Urothelium cell line (cell line): ENCODE results near the gene ARID3A.
"Not testable (repeated sequence)": the region's sequence is repeated elsewhere in the genome, so short reads cannot be mapped to it uniquely, and the experiment has no call there.

ENCODE experiments used
- DNase-seq: peaks from one replicate; pipeline ENCODE4 v3.0.0; 2011; ENCODE audit warnings: low spot score, mixed read lengths
- FAIRE-seq: peaks from 2 replicates; lab custom pipeline; 2011; peaks lifted over from hg19 to GRCh38; lab: Jason Lieb, UNC

ARID3A gene, protein sequence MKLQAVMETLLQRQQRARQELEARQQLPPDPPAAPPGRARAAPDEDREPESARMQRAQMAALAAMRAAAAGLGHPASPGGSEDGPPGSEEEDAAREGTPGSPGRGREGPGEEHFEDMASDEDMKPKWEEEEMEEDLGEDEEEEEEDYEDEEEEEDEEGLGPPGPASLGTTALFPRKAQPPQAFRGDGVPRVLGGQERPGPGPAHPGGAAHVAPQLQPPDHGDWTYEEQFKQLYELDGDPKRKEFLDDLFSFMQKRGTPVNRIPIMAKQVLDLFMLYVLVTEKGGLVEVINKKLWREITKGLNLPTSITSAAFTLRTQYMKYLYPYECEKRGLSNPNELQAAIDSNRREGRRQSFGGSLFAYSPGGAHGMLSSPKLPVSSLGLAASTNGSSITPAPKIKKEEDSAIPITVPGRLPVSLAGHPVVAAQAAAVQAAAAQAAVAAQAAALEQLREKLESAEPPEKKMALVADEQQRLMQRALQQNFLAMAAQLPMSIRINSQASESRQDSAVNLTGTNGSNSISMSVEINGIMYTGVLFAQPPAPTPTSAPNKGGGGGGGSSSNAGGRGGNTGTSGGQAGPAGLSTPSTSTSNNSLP

GRCh38 chr19:925526-926322 lies at the start of gene ARID3A:
Gene ARID3A, plus strand, starts transcription at chr19:926035. Its CDS starts 3,494 bp downstream, at chr19:929529.
- DNase-seq (peak; percentile 78), FAIRE-seq (no peak)

DNA sequence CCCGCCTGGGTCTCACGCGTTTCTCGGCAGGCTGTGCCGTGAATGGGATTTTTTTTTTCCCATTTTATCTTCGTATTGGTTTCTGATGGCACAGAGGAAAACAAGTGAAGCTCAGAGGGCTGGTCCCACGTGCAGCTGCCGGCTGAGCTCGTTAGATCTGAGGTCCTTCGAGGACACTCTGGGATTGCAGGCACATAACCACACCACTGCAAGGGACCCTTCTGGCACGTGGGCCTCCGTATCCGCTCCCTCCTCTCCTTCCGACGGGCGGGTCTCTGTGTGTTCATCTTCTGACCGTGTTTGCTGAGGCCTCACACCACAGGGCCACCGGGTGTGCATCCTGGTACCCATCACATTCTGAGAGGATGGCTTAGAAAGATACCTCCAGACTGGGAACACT lies 49.7 kb upstream of the ARID3A start:
- DNase-seq (no peak), FAIRE-seq (no peak)

GRCh38 chr19:876780-877314 lies 49.0 kb upstream of the ARID3A start:
- no peak for FAIRE-seq
- no peak for DNase-seq

GRCh38 chr19:877992-878660 lies 47.7 kb upstream of the ARID3A start:
- not testable (repeated sequence) for DNase-seq
- FAIRE-seq, result peak; percentile 93

DNA sequence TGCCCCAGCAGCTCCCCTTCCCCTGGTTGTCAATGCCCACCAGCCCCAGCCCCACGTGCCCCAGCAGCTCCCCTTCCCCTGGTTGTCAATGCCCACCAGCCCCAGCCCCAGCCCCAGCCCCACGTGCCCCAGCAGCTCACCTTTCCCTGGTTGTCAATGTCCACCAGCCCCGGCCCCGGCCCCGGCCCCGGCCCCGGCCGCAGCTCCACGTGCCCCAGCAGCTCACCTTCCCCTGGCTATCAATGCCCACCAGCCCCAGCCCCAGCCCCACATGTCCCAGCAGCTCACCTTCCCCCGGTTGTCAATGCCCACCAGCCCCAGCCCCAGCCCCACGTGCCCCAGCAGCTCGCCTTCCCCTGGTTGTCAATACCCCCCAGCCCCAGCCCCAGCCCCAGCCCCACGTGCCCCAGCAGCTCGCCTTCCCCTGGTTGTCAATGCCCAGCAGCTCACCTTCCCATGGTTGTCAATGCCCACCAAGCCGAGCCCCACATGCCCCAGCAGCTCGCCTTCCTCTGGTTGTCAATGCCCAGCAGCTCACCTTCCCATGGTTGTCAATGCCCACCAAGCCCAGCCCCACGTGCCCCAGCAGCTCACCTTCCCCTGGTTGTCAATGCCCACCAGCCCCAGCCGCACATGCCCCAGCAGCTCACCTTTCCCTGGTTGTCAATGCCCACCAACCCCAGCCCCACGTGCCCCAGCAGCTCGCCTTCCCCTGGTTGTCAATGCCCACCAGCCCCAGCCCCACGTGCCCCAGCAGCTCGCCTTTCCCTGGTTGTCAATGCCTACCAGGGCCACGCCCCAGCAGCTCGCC lies 46.9 kb upstream of the ARID3A start:
- peak; percentile 97 for FAIRE-seq
- DNase-seq, result not testable (repeated sequence)

- FAIRE-seq (no peak), DNase-seq (no peak)
Measured at GRCh38 chr19:879711-880438, 46.0 kb upstream of the ARID3A start.

GRCh38 chr19:881385-882071 lies 44.3 kb upstream of the ARID3A start:
- no peak for DNase-seq
- no peak for FAIRE-seq

- no peak for DNase-seq
- FAIRE-seq, result no peak
Measured at GRCh38 chr19:882871-883497, 42.9 kb upstream of the ARID3A start.

DNA sequence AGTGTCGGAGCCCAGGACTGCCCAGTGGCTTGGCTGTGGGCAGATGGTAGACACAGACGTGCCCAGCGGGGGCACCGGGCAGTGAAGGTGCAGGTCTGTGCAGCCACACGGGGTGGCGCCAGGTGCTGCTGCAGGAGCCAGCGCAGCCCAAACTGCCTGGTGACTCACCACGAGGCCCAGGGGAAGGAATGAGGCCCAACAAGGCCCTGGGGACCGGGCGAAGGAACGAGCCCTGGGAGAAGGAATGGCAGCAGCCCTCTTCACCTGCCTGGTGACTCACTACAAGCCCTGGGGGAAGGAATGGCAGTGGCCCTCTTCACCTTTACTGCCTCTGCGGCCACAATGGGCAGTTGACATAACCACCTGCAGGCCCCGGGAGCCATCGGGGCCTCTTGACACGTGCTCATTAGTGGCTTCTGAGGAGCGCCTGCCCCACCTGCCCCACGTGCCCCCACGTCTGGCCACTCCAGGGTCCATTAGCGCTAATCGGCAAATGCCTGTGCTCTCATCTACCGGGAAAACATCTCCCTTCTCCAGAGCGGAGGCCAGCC lies 42.1 kb upstream of the ARID3A start:
- FAIRE-seq, result no peak
- DNase-seq, result peak; percentile 79

DNA sequence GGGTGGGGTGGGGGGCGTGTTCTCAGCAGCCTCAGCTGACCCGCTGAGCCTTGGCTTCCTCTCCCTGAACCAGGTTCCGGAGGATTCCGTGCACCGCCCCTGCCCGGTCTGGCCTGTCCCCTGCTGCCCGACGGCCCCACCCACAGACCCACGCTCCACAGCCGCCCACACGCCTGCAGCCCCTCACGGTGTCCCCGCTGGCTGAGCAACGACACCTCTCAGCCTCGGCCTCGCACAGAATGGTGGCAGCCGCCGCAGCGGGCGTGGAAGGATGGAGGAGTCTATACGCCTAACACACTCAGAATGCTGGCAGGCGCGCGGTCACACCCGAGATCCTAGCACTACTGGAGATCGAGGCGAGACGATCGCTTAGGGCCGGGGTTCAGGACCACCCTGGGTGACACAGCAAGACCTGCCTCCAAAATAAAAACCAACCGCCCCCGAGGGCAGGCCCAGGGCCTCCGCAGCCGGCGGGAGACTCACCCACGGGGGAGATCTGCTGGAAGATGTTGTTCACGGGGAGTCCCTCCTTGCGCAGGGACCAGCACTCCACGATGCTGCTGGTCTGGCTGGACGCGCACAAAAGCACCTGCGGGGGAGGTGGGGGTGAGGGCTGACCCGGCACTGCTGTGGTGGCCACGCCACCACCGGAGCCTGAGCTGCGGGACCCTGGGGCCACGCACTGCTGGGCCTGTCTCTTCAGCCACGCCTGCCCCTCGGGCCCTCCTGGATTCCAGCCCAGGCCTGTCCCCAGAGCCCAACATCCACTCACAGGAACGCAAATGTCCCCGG lies 41.2 kb upstream of the ARID3A start:
- no peak for DNase-seq
- no peak for FAIRE-seq

- DNase-seq (no peak), FAIRE-seq (no peak)
Measured at GRCh38 chr19:885536-886224, 40.2 kb upstream of the ARID3A start.

DNA sequence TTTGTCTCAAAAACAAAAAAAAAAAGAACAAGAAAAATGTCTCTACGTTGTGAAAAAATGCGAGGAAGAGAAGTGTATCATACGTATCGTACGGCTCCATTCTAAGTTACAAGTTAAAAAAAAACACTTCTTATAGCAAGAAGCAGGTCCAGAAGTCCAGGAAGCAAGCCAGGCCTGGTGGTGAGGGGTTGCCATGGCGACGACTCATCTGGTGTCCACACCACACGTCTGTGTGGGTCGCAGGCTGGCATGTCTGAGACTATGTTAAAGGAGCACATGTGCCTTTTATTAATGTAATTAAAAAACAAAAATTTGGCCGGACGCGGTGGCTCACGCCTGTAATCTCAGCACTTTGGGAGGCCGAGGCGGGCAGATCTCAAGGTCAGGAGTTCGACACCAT lies 38.8 kb upstream of the ARID3A start:
- FAIRE-seq (no peak), DNase-seq (no peak)

- no peak for DNase-seq
- FAIRE-seq, result no peak
Measured at GRCh38 chr19:887599-887998, 38.2 kb upstream of the ARID3A start.

- FAIRE-seq, result no peak
- no peak for DNase-seq
Measured at GRCh38 chr19:888581-889385, 37.1 kb upstream of the ARID3A start.

DNA sequence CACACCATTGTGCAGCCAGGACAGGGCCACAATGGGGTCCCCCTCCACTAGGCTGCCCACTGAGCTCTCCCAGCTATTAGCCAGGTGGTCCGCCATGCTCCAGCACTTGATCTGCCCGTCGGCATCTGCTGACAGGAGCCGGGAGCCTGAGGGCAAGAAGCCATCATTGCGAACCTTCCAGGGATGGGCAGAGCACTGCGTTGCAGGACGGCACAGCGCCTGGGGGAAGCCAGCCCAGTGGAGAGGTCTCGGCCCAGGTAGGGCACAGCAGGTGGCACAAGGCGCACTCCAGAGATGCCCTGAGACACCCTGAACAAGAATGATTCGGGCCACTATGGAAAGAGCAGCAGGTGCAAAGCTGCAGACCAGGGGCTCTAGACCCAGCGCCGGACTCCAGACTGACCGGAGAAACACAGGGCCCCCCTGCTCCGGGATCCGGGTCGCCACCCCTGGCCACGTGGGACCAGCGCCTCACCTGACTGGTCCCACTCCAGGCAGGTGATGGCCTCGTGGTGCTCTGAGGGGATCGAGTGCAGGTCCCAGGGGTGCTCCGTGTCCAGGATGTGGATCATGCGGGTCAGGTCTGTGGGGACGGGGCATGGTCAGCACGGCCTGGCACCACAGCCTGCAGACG lies 36.1 kb upstream of the ARID3A start:
- DNase-seq (no peak), FAIRE-seq (no peak)
